GM12878 (cell line): ENCODE results near the gene BATF. TPM values are rescaled to one million over a fixed set of nuclear protein-coding genes. Genes with fewer than 3 reads are reported as not detected.

ENCODE experiments used
- CBFB ChIP-seq: IDR thresholded peaks from 2 replicates; pipeline ENCODE4 v1.6.1; 2016; ENCODE audit warnings: antibody characterized with exemption, low read depth
- CHD1 ChIP-seq: IDR thresholded peaks from 2 replicates; pipeline ENCODE4 v1.6.1; 2012; ENCODE audit warnings: low read depth, low read length, improper control_type of control experiment
- EGR1 ChIP-seq, 2 experiments: IDR thresholded peaks; 1 replicate in 1 of 2; 2 replicates in 1 of 2; pipeline ENCODE4 v1.6.1; 2011 to 2012; ENCODE audit warnings: low read depth in 2 of 2, low read length in 2 of 2, borderline replicate concordance in 1 of 2, mild to moderate bottlenecking in 1 of 2, moderate library complexity in 1 of 2
- ETV6 ChIP-seq, 2 experiments: fragments of 450-650 bp in 1 of 2; IDR thresholded peaks in 1 of 2; conservative IDR thresholded peaks in 1 of 2; 2 replicates each; pipeline ENCODE4 v1.6.1; 2014; ENCODE audit warnings: antibody characterized with exemption in 1 of 2, borderline replicate concordance in 1 of 2, low read depth in 1 of 2, mild to moderate bottlenecking in 1 of 2, moderate library complexity in 1 of 2
- GATAD2B ChIP-seq: fragments of 450-650 bp; conservative IDR thresholded peaks from 2 replicates; pipeline ENCODE4 v1.6.1; 2017; ENCODE audit warnings: low read depth, mild to moderate bottlenecking, moderate library complexity
- HCFC1 ChIP-seq: fragments of 150-350 bp; IDR thresholded peaks from 2 replicates; pipeline ENCODE4 v1.6.1; 2014; ENCODE audit warnings: low read length
- KAT2A ChIP-seq: conservative IDR thresholded peaks from 2 replicates; pipeline ENCODE4 v1.6.1; 2011; ENCODE audit warnings: low read depth, low read length; ENCODE audit not compliant: control insufficient read depth
- MYC ChIP-seq: IDR thresholded peaks from 2 replicates; pipeline ENCODE4 v1.6.1; 2011; ENCODE audit warnings: mild to moderate bottlenecking, low read length, moderate library complexity, inconsistent platforms; ENCODE audit not compliant: insufficient read depth, insufficient replicate concordance, insufficient read length, severe bottlenecking
- NBN ChIP-seq: fragments of 450-650 bp; IDR thresholded peaks from 2 replicates; pipeline ENCODE4 v1.6.1; 2016
- NFIC ChIP-seq: IDR thresholded peaks from 2 replicates; pipeline ENCODE4 v1.6.1; 2012; ENCODE audit warnings: low read depth, mild to moderate bottlenecking, inconsistent platforms, low read length, moderate library complexity
- NFXL1 ChIP-seq: fragments of 450-650 bp; IDR thresholded peaks from 2 replicates; pipeline ENCODE4 v1.6.1; 2017; ENCODE audit warnings: antibody characterized with exemption, mild to moderate bottlenecking, borderline replicate concordance
- NFYA ChIP-seq: IDR thresholded peaks from 2 replicates; pipeline ENCODE4 v1.6.1; 2011; ENCODE audit warnings: low read depth, mild to moderate bottlenecking, low read length, improper control_type of control experiment, borderline replicate concordance
- NR2C1 ChIP-seq: fragments of 450-650 bp; IDR thresholded peaks from 2 replicates; pipeline ENCODE4 v1.6.1; 2017; ENCODE audit warnings: antibody characterized with exemption, mild to moderate bottlenecking, moderate library complexity
- PAX5 ChIP-seq: IDR thresholded peaks from 2 replicates; pipeline ENCODE4 v1.6.1; 2011; ENCODE audit warnings: low read depth, low read length, borderline replicate concordance
- PAX8 ChIP-seq: fragments of 450-650 bp; IDR thresholded peaks from 2 replicates; pipeline ENCODE4 v1.6.1; 2017; ENCODE audit warnings: mild to moderate bottlenecking, moderate library complexity
- PML ChIP-seq: IDR thresholded peaks from 2 replicates; pipeline ENCODE4 v1.6.1; 2012; ENCODE audit warnings: low read length, inconsistent platforms
- RB1 ChIP-seq: fragments of 450-650 bp; formaldehyde crosslinking; IDR thresholded peaks from 2 replicates; pipeline ENCODE4 v1.6.1; 2017; ENCODE audit warnings: mild to moderate bottlenecking, borderline replicate concordance
- SMC3 ChIP-seq: IDR thresholded peaks from 2 replicates; pipeline ENCODE4 v1.6.1; 2011; ENCODE audit warnings: low read length, improper control_type of control experiment, borderline replicate concordance
- SPI1 ChIP-seq: IDR thresholded peaks from 2 replicates; pipeline ENCODE4 v1.6.1; 2011; ENCODE audit warnings: low read depth, mild to moderate bottlenecking, low read length, moderate library complexity, borderline replicate concordance; ENCODE audit not compliant: insufficient read depth
- TBL1XR1 ChIP-seq: IDR thresholded peaks from 2 replicates; pipeline ENCODE4 v1.6.1; 2012; ENCODE audit warnings: low read depth, low read length, improper control_type of control experiment
- TCF3 ChIP-seq: IDR thresholded peaks from 2 replicates; pipeline ENCODE4 v1.6.1; 2012; ENCODE audit warnings: low read depth, mild to moderate bottlenecking, low read length, borderline replicate concordance; ENCODE audit not compliant: insufficient read depth
- TCF7 ChIP-seq: IDR thresholded peaks from 2 replicates; pipeline ENCODE4 v1.6.1; 2014; ENCODE audit warnings: antibody characterized with exemption, borderline replicate concordance
- WRNIP1 ChIP-seq: IDR thresholded peaks from 2 replicates; pipeline ENCODE4 v1.6.1; 2011; ENCODE audit warnings: low read depth, low read length, improper control_type of control experiment, borderline replicate concordance
- YY1 ChIP-seq: IDR thresholded peaks from 2 replicates; pipeline ENCODE4 v1.6.1; 2011; ENCODE audit warnings: low read depth, mild to moderate bottlenecking, low read length
- polyA plus RNA-seq, 11 experiments: library from polyadenylated mRNA; depleted of rRNA in 4 of 11; unstranded in 6 of 11; stranded (reverse) in 5 of 11; fragments of >200 nt; fragmentation: Nextera tagmentation in 4 of 11; fragmentation: Illumina TruSeq in 1 of 11; extraction: Ambion mirVana in 4 of 11; extraction: Trizol in 1 of 11; gene quantifications; 1 replicate in 1 of 11; 2 replicates in 10 of 11; pipeline versions ENCODE4 v1.2.1 to v1.2.3, GENCODE V29; 2011 to 2016; ENCODE audit warnings: inconsistent platforms in 2 of 11, missing spikeins in 2 of 11, low read depth in 1 of 11
- total RNA-seq, 4 experiments: library from RNA; depleted of rRNA in 3 of 4; stranded (reverse); fragments of >200 nt in 3 of 4; fragmentation: Illumina TruSeq in 1 of 4; extraction: Trizol in 1 of 4; gene quantifications; 2 replicates each; pipeline versions ENCODE4 v1.2.1 to v1.2.3, GENCODE V29; 2013 to 2021
- TF ChIP-seq, protein P1 (sequence below): fragments of 450-650 bp; IDR thresholded peaks from 2 replicates; pipeline ENCODE4 v1.6.1; 2017; ENCODE audit warnings: borderline replicate concordance
- TF ChIP-seq, protein P2 (sequence below): fragments of 450-650 bp; IDR thresholded peaks from 2 replicates; pipeline ENCODE4 v1.6.1; 2018; ENCODE audit warnings: mild to moderate bottlenecking, low read depth, moderate library complexity; ENCODE audit not compliant: partially characterized antibody

The BATF gene
- total and polyA plus RNA-seq, 10 of the 15 experiments (the other 5 are each of a cell fraction or from before 2014, with no cell fraction given): 10.0 to 154 (median 103) TPM

DNA sequence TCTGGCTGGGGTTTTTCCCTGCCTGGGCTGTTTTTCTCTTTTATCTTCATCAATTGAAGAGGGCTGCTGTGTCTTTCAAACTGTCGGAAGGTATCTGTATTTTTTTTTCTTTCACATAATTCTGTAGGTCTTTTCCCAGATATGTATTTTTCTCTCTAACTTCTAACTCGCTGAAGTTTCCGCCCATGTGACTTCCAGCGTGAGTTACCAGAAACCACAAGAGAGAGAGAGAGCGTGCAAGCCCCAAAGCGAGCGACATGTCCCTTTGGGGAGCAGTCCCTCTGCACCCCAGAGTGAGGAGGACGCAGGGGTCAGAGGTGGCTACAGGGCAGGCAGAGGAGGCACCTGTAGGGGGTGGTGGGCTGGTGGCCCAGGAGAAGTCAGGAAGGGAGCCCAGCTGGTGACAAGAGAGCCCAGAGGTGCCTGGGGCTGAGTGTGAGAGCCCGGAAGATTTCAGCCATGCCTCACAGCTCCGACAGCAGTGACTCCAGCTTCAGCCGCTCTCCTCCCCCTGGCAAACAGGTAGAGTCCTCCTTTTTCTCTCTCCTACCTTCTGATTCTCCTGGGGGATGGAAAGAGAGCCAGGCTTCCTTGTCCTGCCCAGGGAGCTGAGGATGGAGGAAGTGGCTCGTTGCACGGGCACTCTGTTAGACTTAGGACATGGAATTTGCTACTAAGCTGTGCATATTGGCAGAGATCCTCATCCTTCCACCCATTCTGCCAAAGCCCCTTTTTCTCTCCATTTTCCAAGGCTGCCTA is at the start of gene BATF (continued):
- TF ChIP-seq WRNIP1: no peak
- TF ChIP-seq PAX8: no peak
- TF ChIP-seq ETV6 (conservative IDR thresholded peaks at IDR 0.05 in 1 of 2, IDR thresholded peaks at IDR 0.05 in 1 of 2; ENCODE audit: borderline replicate concordance in 1 of 2, low read depth in 1 of 2): peak in 1 of 2 experiments; percentile 64; a peak in 2 of 4 replicates
- TF ChIP-seq SMC3: peak; percentile 5; the same call in 1 of the 2 replicates
- TF ChIP-seq NFXL1: no peak
- TF ChIP-seq NR2C1: peak; percentile 43; the same call in 1 of the 2 replicates
- peak; percentile 55; the same call in 1 of the 2 replicates for TF ChIP-seq TCF3
- TF ChIP-seq NBN: peak; percentile 86; the same call in 1 of the 2 replicates
- peak; percentile 43 for TF ChIP-seq MYC
- TF ChIP-seq RB1: peak; percentile 89; the same call in 1 of the 2 replicates
- peak; percentile 77; the same call in 1 of the 2 replicates for TF ChIP-seq TBL1XR1
- TF ChIP-seq, protein P1, sequence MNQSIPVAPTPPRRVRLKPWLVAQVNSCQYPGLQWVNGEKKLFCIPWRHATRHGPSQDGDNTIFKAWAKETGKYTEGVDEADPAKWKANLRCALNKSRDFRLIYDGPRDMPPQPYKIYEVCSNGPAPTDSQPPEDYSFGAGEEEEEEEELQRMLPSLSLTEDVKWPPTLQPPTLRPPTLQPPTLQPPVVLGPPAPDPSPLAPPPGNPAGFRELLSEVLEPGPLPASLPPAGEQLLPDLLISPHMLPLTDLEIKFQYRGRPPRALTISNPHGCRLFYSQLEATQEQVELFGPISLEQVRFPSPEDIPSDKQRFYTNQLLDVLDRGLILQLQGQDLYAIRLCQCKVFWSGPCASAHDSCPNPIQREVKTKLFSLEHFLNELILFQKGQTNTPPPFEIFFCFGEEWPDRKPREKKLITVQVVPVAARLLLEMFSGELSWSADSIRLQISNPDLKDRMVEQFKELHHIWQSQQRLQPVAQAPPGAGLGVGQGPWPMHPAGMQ: no peak
- peak; percentile 70; the same call in 1 of the 2 replicates for TF ChIP-seq TCF7
- TF ChIP-seq PML: peak; percentile 93
- peak; percentile 84; the same call in 1 of the 2 replicates for TF ChIP-seq NFIC
- no peak for TF ChIP-seq KAT2A
- peak in 1 of 2 experiments; percentile 55; a peak in 1 of 3 replicates for TF ChIP-seq EGR1 (IDR thresholded peaks at IDR 0.05; ENCODE audit: borderline replicate concordance in 1 of 2, low read depth in 2 of 2, low read length in 2 of 2)
- TF ChIP-seq GATAD2B: peak; percentile 74
- TF ChIP-seq PAX5: peak; percentile 31; the same call in 1 of the 2 replicates
- TF ChIP-seq SPI1: no peak; the same call in 1 of the 2 replicates
- TF ChIP-seq, protein P2, sequence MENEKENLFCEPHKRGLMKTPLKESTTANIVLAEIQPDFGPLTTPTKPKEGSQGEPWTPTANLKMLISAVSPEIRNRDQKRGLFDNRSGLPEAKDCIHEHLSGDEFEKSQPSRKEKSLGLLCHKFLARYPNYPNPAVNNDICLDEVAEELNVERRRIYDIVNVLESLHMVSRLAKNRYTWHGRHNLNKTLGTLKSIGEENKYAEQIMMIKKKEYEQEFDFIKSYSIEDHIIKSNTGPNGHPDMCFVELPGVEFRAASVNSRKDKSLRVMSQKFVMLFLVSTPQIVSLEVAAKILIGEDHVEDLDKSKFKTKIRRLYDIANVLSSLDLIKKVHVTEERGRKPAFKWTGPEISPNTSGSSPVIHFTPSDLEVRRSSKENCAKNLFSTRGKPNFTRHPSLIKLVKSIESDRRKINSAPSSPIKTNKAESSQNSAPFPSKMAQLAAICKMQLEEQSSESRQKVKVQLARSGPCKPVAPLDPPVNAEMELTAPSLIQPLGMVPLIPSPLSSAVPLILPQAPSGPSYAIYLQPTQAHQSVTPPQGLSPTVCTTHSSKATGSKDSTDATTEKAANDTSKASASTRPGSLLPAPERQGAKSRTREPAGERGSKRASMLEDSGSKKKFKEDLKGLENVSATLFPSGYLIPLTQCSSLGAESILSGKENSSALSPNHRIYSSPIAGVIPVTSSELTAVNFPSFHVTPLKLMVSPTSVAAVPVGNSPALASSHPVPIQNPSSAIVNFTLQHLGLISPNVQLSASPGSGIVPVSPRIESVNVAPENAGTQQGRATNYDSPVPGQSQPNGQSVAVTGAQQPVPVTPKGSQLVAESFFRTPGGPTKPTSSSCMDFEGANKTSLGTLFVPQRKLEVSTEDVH: peak; percentile 32
- TF ChIP-seq HCFC1: no peak
- peak; percentile 89 for TF ChIP-seq YY1
- no peak for TF ChIP-seq NFYA
- 0 out of 2 replicates have a peak, but pooled peaks have one; percentile 59 for TF ChIP-seq CHD1
- TF ChIP-seq CBFB: peak; percentile 99
